HG02973 (cell line): Measurements from ENCODE around the gene NRG3.

ENCODE experiments used
- ATAC-seq: cut with Tn5 transposase; IDR thresholded peaks from one replicate; pipeline ENCODE4 v1.9.1; 2021; ENCODE audit warnings: moderate library complexity; ENCODE audit not compliant: unreplicated experiment

The NRG3 gene

GRCh38 chr10:82206831-82207230 lies 331.8 kb downstream of the NRG3 start:
- no peak for ATAC-seq

GRCh38 chr10:82208726-82209125 lies 333.7 kb downstream of the NRG3 start:
- ATAC-seq, result no peak

- no peak for ATAC-seq
Measured at GRCh38 chr10:82210331-82210730, 335.3 kb downstream of the NRG3 start.

GRCh38 chr10:82211346-82211745 lies 336.4 kb downstream of the NRG3 start:
- ATAC-seq, result no peak

GRCh38 chr10:82212753-82213152 lies 337.8 kb downstream of the NRG3 start:
- no peak for ATAC-seq

- ATAC-seq, result no peak
Measured at GRCh38 chr10:82213784-82214183, 338.8 kb downstream of the NRG3 start.

GRCh38 chr10:82221056-82221455 lies 346.1 kb downstream of the NRG3 start:
- ATAC-seq, result no peak

GRCh38 chr10:82221601-82222149 lies 346.7 kb downstream of the NRG3 start:
- ATAC-seq, result no peak

GRCh38 chr10:82228701-82229100 lies 353.7 kb downstream of the NRG3 start:
- ATAC-seq, result no peak

- no peak for ATAC-seq
Measured at GRCh38 chr10:82234173-82234572, 359.2 kb downstream of the NRG3 start.

- ATAC-seq, result no peak
Measured at GRCh38 chr10:82236084-82236731, 361.2 kb downstream of the NRG3 start.

GRCh38 chr10:82238291-82238690 lies 363.3 kb downstream of the NRG3 start:
- ATAC-seq, result no peak

GRCh38 chr10:82240408-82240807 lies 365.4 kb downstream of the NRG3 start:
- no peak for ATAC-seq

- ATAC-seq, result no peak
Measured at GRCh38 chr10:82242778-82243177, 367.8 kb downstream of the NRG3 start.

- ATAC-seq, result no peak
Measured at GRCh38 chr10:82245157-82245556, 370.2 kb downstream of the NRG3 start.

GRCh38 chr10:82245906-82246560 lies 371.0 kb downstream of the NRG3 start:
- no peak for ATAC-seq

GRCh38 chr10:82249141-82249540 lies 374.1 kb downstream of the NRG3 start:
- no peak for ATAC-seq

- ATAC-seq, result no peak
Measured at GRCh38 chr10:82251222-82251906, 376.4 kb downstream of the NRG3 start.

- ATAC-seq, result no peak
Measured at GRCh38 chr10:82252081-82252480, 377.1 kb downstream of the NRG3 start.

GRCh38 chr10:82254237-82254636 lies 379.2 kb downstream of the NRG3 start:
- ATAC-seq, result no peak

- no peak for ATAC-seq
Measured at GRCh38 chr10:82256275-82256674, 381.3 kb downstream of the NRG3 start.

- no peak for ATAC-seq
Measured at GRCh38 chr10:82266438-82266837, 391.4 kb downstream of the NRG3 start.
